SK-N-MC (cell line): ENCODE results near the gene CRYBG2.

ENCODE experiments used
- EZH2 ChIP-seq: fragments of 200-600 bp; sonication (generic); IDR thresholded peaks from one replicate; pipeline ENCODE4 v1.6.1; 2017; ENCODE audit warnings: antibody characterized with exemption
- FOXP2 ChIP-seq: optimal IDR thresholded peaks from 2 replicates; pipeline ENCODE3; 2011; ENCODE audit warnings: mild to moderate bottlenecking, moderate library complexity; ENCODE audit not compliant: insufficient read depth; ENCODE audit errors: extremely low read length, control extremely low read depth
- POLR2AphosphoS5 ChIP-seq: IDR thresholded peaks from 2 replicates; pipeline ENCODE4 v1.6.1; 2012; ENCODE audit warnings: mild to moderate bottlenecking, low read depth, low read length, borderline replicate concordance

GRCh38 chr1:26378879-26379251 lies 24.9 kb upstream of the CRYBG2 start:
- TF ChIP-seq POLR2AphosphoS5 (no peak), EZH2 (no peak), FOXP2 (no peak)
